IPS-20b (cell line): ENCODE measurements around the gene GARRE1.
A peak's percentile ranks its signal among the peaks of the same experiment; 100 is the strongest.
"Not testable (repeated sequence)": the region's sequence is repeated elsewhere in the genome, so short reads cannot be mapped to it uniquely, and the experiment has no call there.

ENCODE experiments used
- H3K27ac ChIP-seq: one replicate; pipeline ENCODE4 v1.5.1; 2013; ENCODE audit warnings: low read length
- H3K27me3 ChIP-seq: 2 replicates; pipeline ENCODE4 v1.6.1; 2013; ENCODE audit warnings: mild to moderate bottlenecking, low read length, inconsistent platforms; ENCODE audit not compliant: insufficient read depth
- H3K36me3 ChIP-seq: 2 replicates; pipeline ENCODE4 v1.6.1; 2013; ENCODE audit warnings: low read depth, mild to moderate bottlenecking, inconsistent platforms, low read length, moderate library complexity; ENCODE audit not compliant: insufficient read depth
- H3K4me1 ChIP-seq: 2 replicates; pipeline ENCODE4 v1.6.1; 2013; ENCODE audit warnings: mild to moderate bottlenecking, control low read depth, inconsistent platforms, low read length, moderate library complexity; ENCODE audit not compliant: insufficient read depth
- H3K4me3 ChIP-seq: 2 replicates; pipeline ENCODE4 v1.5.1; 2013; ENCODE audit warnings: mild to moderate bottlenecking, low read length, inconsistent platforms
- H3K9ac ChIP-seq: 2 replicates; pipeline ENCODE4 v1.6.1; 2013; ENCODE audit warnings: low read depth, mild to moderate bottlenecking, inconsistent platforms, low read length, moderate library complexity
- H3K9me3 ChIP-seq: 2 replicates; pipeline ENCODE4 v1.6.1; 2013; ENCODE audit warnings: mild to moderate bottlenecking, low read depth, low read length, inconsistent platforms; ENCODE audit not compliant: insufficient read depth

Gene GARRE1

GRCh38 chr19:34269081-34269480 lies 14.7 kb downstream of the GARRE1 start:
- Histone ChIP-seq H3K4me3 (no peak overlapping the region), H3K27me3 (no peaks in the 10 kb centered on the region), H3K4me1 (peaks cover 19% of the 10 kb centered on the region), H3K36me3 (no peaks in the 10 kb centered on the region), H3K9me3 (no peaks in the 10 kb centered on the region), H3K27ac (no peak overlapping the region), H3K9ac (no peak overlapping the region)

GRCh38 chr19:34269489-34269888 lies 15.1 kb downstream of the GARRE1 start:
- H3K27ac ChIP-seq = no peak overlapping the region
- peaks cover 19% of the 10 kb centered on the region for H3K4me1 ChIP-seq
- H3K27me3 ChIP-seq = no peaks in the 10 kb centered on the region
- no peak overlapping the region; the same call in 1 of the 2 replicates for H3K9ac ChIP-seq
- H3K36me3 ChIP-seq = no peaks in the 10 kb centered on the region
- no peak overlapping the region for H3K4me3 ChIP-seq
- no peaks in the 10 kb centered on the region for H3K9me3 ChIP-seq

- Histone ChIP-seq H3K9ac (peak overlapping the region; percentile 18; the same call in 1 of the 2 replicates), H3K27ac (no peak overlapping the region), H3K4me1 (peaks cover 13% of the 10 kb centered on the region), H3K4me3 (no peak overlapping the region), H3K36me3 (no peaks in the 10 kb centered on the region), H3K9me3 (no peaks in the 10 kb centered on the region), H3K27me3 (no peaks in the 10 kb centered on the region)
These were observed 15.7 kb downstream of the GARRE1 start for GRCh38 chr19:34269968-34270621.

- H3K27me3 ChIP-seq = no peaks in the 10 kb centered on the region
- H3K27ac ChIP-seq = no peak overlapping the region
- no peaks in the 10 kb centered on the region for H3K36me3 ChIP-seq
- H3K4me1 ChIP-seq = peaks cover 6% of the 10 kb centered on the region; the same call in 1 of the 2 replicates
- H3K4me3 ChIP-seq = no peak overlapping the region
- no peaks in the 10 kb centered on the region for H3K9me3 ChIP-seq
- H3K9ac ChIP-seq = no peak overlapping the region
These were observed 18.8 kb downstream of the GARRE1 start for GRCh38 chr19:34273121-34273520.

GRCh38 chr19:34274284-34274826 lies 20.0 kb downstream of the GARRE1 start:
- Histone ChIP-seq H3K36me3 (no peaks in the 10 kb centered on the region), H3K27ac (no peak overlapping the region), H3K9ac (no peak overlapping the region), H3K4me3 (no peak overlapping the region), H3K27me3 (no peaks in the 10 kb centered on the region), H3K9me3 (no peaks in the 10 kb centered on the region), H3K4me1 (peaks cover 6% of the 10 kb centered on the region; the same call in 1 of the 2 replicates)

GRCh38 chr19:34274827-34275625 lies 20.7 kb downstream of the GARRE1 start:
- Histone ChIP-seq H3K9me3 (no peaks in the 10 kb centered on the region), H3K36me3 (no peaks in the 10 kb centered on the region), H3K4me3 (no peak overlapping the region), H3K27ac (no peak overlapping the region), H3K4me1 (peaks cover 4% of the 10 kb centered on the region; the same call in 1 of the 2 replicates), H3K27me3 (no peaks in the 10 kb centered on the region), H3K9ac (no peak overlapping the region)

GRCh38 chr19:34275705-34276104 lies 21.4 kb downstream of the GARRE1 start:
- no peaks in the 10 kb centered on the region for H3K27me3 ChIP-seq
- no peaks in the 10 kb centered on the region for H3K9me3 ChIP-seq
- H3K36me3 ChIP-seq = no peaks in the 10 kb centered on the region
- no peak overlapping the region for H3K4me3 ChIP-seq
- no peaks in the 10 kb centered on the region for H3K4me1 ChIP-seq
- H3K9ac ChIP-seq = no peak overlapping the region
- H3K27ac ChIP-seq = no peak overlapping the region

- Histone ChIP-seq H3K4me1 (no peaks in the 10 kb centered on the region), H3K27ac (no peak overlapping the region), H3K9ac (no peak overlapping the region), H3K9me3 (no peaks in the 10 kb centered on the region), H3K27me3 (no peaks in the 10 kb centered on the region), H3K4me3 (no peak overlapping the region), H3K36me3 (no peaks in the 10 kb centered on the region)
These were observed 22.3 kb downstream of the GARRE1 start for GRCh38 chr19:34276614-34277013.

- Histone ChIP-seq H3K9ac (no peak overlapping the region), H3K27me3 (no peaks in the 10 kb centered on the region), H3K4me3 (no peak overlapping the region), H3K4me1 (no peaks in the 10 kb centered on the region), H3K9me3 (no peaks in the 10 kb centered on the region), H3K27ac (no peak overlapping the region), H3K36me3 (no peaks in the 10 kb centered on the region)
These were observed 22.9 kb downstream of the GARRE1 start for GRCh38 chr19:34277244-34277643.

GRCh38 chr19:34278783-34279182 lies 24.4 kb downstream of the GARRE1 start:
- Histone ChIP-seq H3K27ac (no peak overlapping the region), H3K36me3 (no peaks in the 10 kb centered on the region), H3K9ac (no peak overlapping the region), H3K4me3 (no peak overlapping the region), H3K4me1 (no peaks in the 10 kb centered on the region), H3K27me3 (no peaks in the 10 kb centered on the region), H3K9me3 (no peaks in the 10 kb centered on the region)

GRCh38 chr19:34281444-34281843 lies 27.1 kb downstream of the GARRE1 start:
- H3K9ac ChIP-seq, H3K4me1 ChIP-seq, H3K9me3 ChIP-seq, H3K27me3 ChIP-seq, H3K4me3 ChIP-seq, H3K36me3 ChIP-seq, H3K27ac ChIP-seq: not testable (repeated sequence)
